ENCODE data around the gene SUGP1. TPM values are rescaled to one million over a fixed set of nuclear protein-coding genes. Genes with fewer than 3 reads are reported as not detected.
"Not testable (repeated sequence)": the region's sequence is repeated elsewhere in the genome, so short reads cannot be mapped to it uniquely, and the experiment has no call there.

Gene SUGP1, protein sequence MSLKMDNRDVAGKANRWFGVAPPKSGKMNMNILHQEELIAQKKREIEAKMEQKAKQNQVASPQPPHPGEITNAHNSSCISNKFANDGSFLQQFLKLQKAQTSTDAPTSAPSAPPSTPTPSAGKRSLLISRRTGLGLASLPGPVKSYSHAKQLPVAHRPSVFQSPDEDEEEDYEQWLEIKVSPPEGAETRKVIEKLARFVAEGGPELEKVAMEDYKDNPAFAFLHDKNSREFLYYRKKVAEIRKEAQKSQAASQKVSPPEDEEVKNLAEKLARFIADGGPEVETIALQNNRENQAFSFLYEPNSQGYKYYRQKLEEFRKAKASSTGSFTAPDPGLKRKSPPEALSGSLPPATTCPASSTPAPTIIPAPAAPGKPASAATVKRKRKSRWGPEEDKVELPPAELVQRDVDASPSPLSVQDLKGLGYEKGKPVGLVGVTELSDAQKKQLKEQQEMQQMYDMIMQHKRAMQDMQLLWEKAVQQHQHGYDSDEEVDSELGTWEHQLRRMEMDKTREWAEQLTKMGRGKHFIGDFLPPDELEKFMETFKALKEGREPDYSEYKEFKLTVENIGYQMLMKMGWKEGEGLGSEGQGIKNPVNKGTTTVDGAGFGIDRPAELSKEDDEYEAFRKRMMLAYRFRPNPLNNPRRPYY
- total RNA-seq (2014; rRNA removed): 38.7 and 45.8 TPM in 2 replicates
- 44.2 TPM for polyA plus RNA-seq (2012)

DNA sequence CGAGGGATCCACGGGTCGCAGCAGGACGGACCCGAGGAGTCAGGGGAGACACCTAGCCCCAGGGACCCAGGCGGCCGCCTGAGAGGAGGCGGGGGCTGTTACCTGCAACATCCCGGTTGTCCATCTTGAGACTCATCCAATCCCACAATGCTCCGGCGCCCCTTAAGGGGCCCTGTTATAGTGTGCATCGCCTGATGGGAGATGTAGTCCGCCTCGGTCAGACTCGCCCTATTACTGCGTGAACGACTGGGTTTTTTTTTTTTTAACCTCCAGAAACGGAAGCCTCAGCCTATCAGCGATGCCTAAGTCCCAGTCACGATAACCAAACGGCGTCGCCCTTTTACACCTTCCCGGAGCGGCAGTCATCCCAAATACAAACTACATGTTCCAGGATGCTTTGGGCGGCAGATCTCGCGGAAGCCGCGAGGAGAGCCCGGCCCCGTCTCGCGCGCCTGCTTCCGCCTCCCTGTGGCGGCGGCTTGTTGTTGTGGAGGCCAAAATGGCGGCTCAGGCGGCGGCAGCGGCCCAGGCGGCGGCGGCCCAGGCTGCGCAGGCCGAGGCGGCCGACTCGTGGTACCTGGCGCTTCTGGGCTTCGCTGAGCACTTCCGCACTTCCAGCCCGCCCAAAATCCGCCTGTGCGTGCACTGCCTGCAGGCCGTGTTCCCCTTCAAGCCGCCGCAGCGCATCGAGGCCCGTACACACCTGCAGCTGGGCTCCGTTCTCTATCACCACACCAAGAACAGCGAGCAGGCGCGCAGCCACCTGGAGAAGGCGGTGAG is at the start of gene SUGP1, which contains the start of gene MAU2:
SUGP1 (minus strand) TSS at position 149 of the 780 bp plus-strand sequence; CDS start at position 136, 13 bp downstream.
MAU2 (plus strand) TSS at position 469 of the 780 bp plus-strand sequence; CDS start at position 500, 31 bp downstream.
- DNase-seq (ENCODE audit: low read depth): peak; percentile 86

DNA sequence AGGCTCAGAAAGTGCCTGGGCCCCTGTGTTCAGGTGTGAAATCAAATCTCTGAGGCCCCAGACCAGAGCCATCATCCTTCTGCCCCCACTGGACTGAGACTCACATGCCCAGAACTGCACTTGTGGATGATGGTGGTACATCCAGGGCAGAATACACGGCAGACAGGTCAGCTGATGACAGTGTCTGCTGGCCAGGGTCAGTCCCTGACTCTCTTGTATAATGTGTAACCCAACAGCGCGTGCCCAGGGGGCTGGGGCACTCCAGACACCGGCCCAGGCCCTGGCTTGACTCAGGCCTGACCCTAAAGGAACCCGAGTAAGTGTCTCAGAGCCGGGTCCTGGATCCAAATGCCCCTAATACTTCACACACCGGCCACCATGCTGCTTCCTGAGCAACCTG is 47.8 kb upstream of the SUGP1 start:
- DNase-seq (ENCODE audit: low read depth): no peak

DNA sequence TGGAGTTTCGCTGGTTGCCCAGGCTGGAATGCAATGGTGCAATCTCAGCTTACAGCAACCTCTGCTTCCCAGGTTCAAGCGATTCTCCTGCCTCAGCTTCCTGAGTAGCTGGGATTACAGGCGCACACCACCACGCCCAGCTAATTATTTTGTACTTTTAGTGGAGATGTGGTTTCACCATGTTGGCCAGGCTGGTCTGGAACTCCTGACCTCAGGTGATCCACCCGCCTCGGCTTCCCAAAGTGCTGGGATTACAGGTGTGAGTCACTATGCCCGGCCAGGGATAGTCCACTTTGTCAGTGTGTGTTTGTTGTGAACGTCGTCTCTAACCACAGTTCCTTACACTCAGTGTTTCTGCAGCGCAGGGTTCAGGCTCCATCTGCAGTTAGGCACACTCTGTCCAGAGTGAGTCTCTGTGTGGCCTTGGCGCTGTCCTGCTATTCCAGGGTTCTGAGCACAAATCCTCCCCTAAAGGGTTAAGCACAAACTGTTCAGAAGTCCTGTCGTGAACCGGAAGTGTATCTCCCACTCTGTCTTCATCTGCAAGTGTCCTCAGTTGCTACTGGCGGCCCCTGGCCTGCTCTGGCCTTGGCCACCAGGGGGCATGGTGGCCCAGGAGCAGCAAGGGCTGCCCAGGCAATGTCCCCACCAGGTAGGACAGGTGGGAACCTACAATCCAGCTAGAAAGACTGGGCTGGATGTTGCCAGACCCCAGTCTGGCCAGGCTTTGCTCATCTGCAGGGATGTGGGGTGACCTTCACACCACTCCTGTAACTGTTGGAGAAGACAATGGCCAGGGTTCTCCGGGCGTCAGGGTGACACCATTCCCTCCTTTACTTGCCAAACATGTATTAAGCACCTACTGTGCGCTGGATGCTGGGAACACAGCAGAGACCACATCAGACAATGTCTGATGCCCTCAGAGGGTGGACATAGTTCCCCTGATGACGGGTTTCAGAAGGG is 46.4 kb upstream of the SUGP1 start:
- DNase-seq (ENCODE audit: low read depth): peak; percentile 60

DNA sequence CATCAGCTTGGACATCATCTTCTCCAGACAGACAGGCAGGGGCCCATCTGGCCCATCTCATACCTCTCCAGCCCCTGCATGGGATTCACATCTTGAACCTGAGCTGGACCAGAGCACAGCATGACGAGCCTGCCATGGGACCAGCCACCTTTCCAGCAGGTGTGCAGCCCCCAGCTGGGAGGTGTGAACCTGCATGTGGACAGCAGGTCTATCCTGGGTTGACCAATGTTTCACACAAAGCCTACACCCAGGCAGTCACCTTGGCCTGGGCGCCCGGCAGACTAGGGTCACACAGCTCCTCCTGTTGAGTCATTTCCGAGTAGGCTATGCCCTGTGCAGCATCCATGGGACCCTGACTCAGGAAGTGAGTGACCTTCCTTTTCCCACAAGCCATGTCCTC is 41.8 kb upstream of the SUGP1 start:
- DNase-seq (ENCODE audit: low read depth): no peak

DNA sequence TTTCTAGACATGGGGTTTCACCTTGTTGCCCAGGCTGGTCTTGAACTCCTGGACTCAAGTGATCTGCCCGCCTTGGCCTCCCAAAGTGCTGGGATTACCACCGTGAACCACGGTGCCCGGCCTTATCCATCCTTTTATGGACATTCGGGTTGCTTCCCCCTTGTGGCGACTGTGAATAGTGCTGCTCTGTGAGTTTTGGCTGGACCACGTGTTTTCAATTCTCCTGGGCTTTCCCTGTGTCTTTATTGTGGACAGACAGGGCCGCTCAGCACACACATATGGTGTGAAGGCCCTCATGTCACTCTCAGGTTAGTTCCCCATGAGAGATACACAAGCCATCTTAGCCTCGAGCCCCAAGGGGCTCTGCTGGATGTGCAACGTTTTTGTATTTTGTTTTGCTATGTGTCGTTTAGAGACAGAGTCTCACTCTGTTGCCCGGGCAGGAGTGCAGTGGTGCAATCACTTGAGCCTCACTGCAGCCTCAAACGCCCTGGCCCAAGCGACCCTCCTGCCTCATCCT is 40.8 kb upstream of the SUGP1 start:
- peak; percentile 92 for DNase-seq (ENCODE audit: low read depth)

DNA sequence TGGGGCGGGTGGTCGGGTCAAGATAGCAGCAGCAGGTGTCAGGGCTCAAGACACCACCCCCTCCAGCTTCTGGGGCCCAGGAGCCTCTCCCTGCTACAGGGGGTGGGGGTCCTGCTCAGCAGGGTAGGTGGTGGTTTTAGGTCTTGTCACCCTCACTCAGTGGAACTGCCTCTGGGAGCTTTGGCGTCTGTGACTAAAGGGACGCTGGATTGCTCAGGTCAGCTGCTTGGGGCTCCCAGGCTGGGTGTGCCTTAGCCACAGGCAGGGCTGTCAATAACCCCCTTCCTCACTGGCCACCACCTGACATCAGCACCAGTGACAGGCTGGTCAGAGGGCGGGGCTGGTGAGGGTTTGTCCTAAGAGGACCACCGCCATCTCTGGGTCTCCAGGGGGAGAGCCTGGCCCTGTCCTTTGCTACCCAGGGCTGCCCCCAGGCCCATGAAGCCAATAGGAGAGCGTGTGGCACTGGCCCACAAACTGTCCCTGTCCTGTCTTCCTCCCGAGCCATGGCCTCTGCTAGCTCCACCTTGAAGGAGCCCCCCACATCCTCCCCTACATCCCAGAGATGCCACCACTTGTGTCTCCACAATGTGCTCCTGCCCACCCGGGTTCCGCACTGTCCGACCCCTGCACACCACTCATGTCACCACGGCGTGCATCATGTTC is 36.7 kb upstream of the SUGP1 start:
- DNase-seq (ENCODE audit: low read depth): no peak

DNA sequence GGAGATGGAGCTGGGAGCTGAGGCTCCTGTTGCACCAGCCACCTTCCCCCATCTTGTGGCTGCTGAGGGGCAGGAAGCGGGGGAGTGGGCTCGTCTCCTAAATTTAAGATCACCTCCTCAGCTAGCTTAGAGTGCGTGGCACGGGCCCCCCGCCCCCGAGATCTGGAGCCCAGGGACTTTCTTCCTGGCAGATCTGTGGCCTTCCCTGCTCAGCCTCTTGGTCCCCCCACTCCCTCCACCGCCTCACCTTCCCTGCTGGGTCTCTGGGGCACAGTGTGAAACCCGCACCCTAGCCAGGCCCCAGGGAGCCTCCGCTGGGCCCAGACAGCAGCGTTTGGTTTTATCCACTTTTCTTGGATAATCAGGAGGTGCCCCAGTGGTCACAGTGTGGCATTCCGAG is 36.2 kb upstream of the SUGP1 start:
- no peak for DNase-seq (ENCODE audit: low read depth)

DNA sequence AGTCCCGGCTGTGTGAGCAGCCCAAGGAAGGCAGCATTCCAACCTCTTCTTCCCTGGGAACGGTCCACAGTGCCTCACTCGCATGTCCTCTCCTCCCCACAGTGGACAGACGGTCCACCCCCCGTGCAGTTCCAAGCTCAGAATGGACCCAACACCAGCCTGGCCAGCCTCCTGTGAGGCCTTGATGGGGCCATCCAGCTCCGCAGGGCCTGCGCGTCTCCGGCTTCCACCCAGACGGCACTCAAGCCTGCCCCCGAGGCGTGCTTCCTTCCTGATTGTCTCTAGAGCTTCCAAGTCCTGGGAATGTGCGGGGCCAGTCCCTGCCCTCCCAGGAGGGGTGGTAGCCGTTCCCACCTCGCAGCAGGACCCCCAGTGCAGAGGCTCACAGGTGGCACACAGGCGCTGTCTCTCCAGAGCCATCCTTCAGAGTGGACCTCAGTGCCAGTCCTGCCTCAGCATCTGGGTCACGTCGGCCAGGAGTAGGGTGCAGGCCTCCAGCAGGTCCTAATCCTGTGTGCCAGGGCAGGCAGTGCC is 35.4 kb upstream of the SUGP1 start:
- DNase-seq (ENCODE audit: low read depth): no peak

DNA sequence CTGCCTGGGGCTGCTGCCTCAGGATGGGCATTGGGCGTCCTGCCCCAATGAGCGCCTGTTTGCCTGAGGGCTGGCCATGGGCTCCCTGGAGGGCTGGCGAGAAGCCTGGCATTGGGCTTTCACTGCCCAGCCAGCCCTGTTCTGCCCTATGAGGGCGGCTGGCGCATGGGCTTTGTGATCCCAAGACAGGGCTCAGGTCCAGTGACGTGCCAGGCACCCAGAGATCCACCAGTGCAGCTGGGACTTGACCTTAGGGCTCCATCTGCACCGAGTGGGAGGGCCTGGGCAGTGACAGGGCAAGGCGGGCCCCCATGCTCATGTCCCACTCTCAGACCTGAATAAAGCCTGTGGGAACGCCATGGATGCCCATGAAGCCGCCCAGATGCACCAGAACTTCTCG is 34.6 kb upstream of the SUGP1 start:
- DNase-seq (ENCODE audit: low read depth): no peak

DNA sequence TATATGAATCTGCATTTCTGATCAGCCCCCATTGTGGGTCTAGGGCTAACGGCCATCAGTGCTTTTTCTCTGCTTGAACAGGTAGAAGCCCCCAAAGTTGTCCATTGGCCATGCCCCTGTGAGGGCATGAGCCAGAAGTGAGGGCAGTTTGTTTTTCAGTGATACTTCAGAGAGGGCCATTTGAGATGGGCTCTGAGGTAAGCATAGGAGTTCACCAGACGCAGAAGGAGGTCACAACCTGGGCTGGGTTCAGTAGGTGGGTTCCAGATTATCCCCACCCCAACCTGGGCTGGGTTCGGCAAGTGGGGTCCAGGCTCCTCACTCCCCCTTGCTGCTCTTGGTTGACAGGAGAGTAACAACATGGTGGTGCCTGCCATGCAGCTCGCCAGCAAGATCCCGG is 33.7 kb upstream of the SUGP1 start:
- DNase-seq (ENCODE audit: low read depth): no peak

DNA sequence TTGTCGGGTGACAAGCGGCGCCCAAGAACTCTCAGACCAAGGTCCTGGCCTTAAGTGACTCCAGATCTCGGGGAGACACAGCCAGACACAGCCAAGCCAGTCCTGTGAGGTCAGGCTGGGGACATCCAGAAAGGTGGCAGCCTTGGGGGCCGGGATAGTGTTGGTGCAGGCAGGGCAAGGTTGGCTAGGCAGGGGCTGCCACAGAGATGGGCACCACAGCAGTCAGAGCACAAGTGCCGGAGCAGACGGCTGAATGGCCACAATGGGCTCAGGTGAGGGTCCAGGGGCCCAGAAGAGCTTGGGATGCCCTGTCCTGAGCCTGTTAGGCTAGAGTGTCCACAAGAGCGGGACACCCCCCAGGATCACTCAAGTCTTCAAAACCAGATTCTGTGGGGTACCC is 32.5 kb upstream of the SUGP1 start:
- DNase-seq (ENCODE audit: low read depth): no peak

DNA sequence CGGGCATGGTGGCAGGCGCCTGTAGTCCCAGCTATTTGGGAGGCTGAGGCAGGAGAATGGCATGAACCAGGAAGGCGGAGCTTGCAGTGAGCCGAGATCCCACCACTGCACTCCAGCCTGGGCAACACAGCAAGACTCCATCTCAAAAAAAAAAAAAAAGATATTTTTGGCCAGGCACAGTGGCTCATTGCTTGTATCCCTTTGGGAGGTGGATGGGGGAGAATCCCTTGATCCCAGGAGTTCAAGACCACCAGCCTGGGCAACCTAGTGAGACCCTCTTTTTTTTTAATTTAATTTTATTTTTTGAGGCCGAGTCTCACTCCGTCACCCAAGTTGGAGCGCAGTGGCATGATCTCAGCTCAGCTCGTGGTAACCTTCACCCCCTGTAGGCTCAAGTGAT is 30.4 kb upstream of the SUGP1 start:
- DNase-seq (ENCODE audit: low read depth): not testable (repeated sequence)

DNA sequence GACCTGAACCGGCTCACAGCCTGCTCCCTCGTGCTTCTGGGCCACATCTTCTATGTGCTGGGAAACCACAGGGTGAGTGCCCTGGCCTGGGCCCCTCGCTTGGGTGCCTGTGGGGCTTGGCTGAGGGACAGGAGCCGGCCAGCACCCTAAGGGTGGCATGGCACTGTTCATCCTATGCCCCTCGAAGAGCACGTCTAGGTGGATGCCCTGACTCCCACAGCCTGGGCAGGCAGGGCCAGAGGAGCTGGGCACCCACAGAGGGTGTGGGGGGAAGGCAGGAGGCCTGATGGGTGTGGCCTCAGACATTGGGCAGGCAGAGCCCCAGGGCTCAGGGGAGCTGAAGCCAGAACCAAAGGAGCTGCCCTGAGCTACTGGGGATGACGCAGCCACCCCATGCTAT is 29.1 kb upstream of the SUGP1 start:
- no peak for DNase-seq (ENCODE audit: low read depth)

DNA sequence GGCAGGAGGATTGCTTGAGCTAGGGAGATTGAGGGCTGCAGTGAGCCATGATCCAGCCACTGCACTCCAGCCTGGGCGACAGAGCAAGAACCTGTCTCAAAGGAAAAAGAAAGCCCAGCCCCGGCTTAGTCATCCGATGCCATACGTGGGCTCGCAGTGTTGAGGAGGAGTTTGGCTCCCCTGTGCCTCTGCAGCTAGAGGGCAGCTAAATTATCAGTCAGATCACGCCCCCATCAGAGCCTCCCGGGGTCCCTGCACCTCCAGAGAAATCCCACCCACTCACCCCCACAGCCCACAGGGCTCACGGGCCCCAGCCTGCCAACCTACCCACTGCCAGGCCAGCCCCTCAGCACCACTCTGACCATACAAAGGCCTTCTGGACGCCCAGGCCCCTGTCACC is 28.0 kb upstream of the SUGP1 start:
- DNase-seq (ENCODE audit: low read depth): no peak

DNA sequence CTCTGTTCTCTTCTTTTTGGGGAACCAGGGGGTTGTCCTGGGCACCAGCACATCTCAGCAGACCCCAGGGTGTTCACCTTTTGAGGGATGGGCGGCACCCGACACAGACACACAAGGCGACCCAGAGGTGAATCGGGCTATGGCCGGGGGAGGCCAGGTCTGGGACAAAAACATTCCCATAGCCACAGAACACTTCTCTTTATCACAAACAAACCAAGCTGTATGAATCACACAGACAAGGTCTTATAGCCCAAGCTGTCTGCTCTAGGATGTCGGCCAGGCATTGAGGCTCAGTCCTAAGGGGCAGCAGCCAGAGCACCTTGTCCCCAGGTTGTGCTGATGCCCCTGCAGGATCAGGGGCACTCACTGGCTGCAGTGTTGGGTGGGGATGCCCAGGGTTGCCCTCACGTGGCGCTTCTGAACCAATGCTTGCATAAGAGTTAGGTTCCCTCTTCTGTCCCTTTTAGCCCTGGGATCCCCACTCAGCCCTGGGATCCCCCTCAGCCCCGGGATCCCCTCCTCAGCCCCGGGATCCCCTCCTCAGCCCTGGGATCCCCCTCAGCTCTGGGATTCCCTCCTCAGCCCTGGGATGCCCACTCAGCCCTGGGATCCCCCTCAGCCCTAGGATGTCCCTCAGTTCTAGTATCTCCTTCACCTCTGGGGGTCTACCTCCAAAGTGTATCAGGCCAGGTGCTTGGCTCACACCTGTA is 27.2 kb upstream of the SUGP1 start:
- no peak for DNase-seq (ENCODE audit: low read depth)

DNA sequence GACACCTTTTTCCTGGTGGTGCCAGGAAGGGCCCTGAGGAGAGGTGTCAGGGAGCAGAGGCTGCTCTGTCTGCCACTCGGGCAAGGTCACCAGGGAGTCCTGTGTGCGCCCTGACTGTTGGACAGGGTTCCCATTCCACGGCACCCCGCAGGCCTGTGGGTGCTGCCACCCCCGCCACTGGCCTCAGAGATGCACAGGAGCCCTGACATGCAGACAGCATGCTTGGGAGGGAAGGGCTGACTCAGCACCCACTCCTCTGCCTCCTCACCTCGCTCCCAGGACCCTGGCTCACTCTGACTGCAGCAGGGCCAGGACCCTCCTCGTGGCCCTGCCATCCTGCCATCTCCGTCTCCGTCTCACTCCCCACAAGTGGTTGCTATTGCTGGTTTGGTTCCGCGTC is 25.7 kb upstream of the SUGP1 start:
- no peak for DNase-seq (ENCODE audit: low read depth)

DNA sequence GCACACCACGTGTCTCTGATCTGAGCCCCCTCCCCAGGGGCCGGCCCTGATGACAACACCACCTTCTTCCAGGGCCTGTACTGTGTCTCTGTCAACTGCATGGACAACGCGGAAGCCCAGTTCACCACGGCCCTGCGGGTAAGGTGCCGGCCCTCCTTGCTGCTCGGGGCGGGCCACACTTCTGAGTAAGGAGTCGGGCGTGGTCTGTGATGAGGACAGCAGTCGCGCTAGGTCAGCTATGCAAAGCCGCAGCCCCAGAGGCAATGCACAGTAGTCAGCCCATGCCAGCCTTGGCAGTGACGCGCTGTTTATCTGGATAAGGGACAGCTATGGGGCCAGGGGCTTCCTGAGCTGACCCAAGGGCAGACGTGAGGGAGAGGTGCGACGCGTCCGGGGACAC is 24.9 kb upstream of the SUGP1 start:
- no peak for DNase-seq (ENCODE audit: low read depth)

DNA sequence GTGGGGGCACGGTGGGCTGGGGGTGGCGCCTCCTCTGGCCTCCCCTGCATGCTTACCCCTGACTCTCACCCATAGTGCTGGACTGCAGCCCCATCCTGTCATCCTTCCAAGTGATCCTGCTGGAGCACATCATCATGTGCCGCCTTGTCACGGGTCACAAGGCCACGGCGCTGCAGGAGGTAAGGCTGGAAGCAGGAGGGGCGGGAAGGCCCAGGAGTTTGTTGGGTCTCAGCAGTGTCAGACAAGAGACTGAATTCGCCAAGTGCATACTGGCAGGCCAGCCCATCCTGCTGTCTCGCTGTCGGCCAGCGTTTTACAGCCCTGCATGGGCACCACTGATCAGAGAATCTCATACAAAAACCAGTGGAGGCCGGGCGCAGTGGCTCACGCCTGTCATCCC is 23.5 kb upstream of the SUGP1 start:
- DNase-seq (ENCODE audit: low read depth): no peak

DNA sequence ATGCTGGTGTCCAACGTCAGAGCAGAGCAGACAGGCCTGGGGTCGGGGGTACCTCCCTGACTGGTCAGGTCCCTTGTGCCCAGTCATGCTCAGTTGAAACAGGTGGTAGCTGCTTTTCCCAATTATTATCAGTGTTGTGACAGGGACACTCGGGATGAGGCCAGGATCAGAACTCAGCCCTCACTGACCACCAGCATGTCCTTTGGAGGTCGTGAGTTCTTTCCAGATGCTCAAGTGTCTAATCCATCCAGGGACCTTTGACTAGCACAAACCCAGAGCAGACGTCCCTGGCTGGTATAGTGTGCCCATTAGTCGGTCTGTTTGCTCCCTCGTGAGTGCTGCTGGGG is 22.7 kb upstream of the SUGP1 start:
- DNase-seq (ENCODE audit: low read depth): no peak
